SK-N-MC (cell line): Measurements from ENCODE around the gene DGKE.

Experiments used
- DNase-seq: peaks from one replicate; pipeline ENCODE4 v3.0.0-alpha.2; 2011; ENCODE audit warnings: low read depth, low spot score
- H3K27ac ChIP-seq: fragments of 200-600 bp; sonication (generic); 2 replicates; pipeline ENCODE4 v1.5.1; 2016; ENCODE audit warnings: mixed run types
- H3K36me3 ChIP-seq: fragments of 200-600 bp; sonication (generic); 2 replicates; pipeline ENCODE4 v1.6.1; 2017; ENCODE audit warnings: antibody characterized with exemption, low read length, mixed read lengths; ENCODE audit not compliant: insufficient read depth
- H3K4me3 ChIP-seq: fragments of 200-600 bp; sonication (generic); 2 replicates; pipeline ENCODE4 v1.5.1; 2016
- H3K9ac ChIP-seq: fragments of 200-600 bp; sonication (generic); 2 replicates; pipeline ENCODE4 v1.8.0; 2017; ENCODE audit warnings: mixed run types, mixed read lengths; ENCODE audit not compliant: insufficient read length
- H3K9me3 ChIP-seq: fragments of 200-600 bp; sonication (generic); 2 replicates; pipeline ENCODE4 v1.6.1; 2017; ENCODE audit warnings: low read depth, mild to moderate bottlenecking, antibody characterized with exemption, low read length, moderate library complexity, mixed read lengths
- EZH2 ChIP-seq: fragments of 200-600 bp; sonication (generic); IDR thresholded peaks from one replicate; pipeline ENCODE4 v1.6.1; 2017; ENCODE audit warnings: antibody characterized with exemption
- FOXP2 ChIP-seq: optimal IDR thresholded peaks from 2 replicates; pipeline ENCODE3; 2011; ENCODE audit warnings: mild to moderate bottlenecking, moderate library complexity; ENCODE audit not compliant: insufficient read depth; ENCODE audit errors: extremely low read length, control extremely low read depth
- POLR2AphosphoS5 ChIP-seq: IDR thresholded peaks from 2 replicates; pipeline ENCODE4 v1.6.1; 2012; ENCODE audit warnings: mild to moderate bottlenecking, low read depth, low read length, borderline replicate concordance

The DGKE gene

GRCh38 chr17:56886288-56886731 lies 52.4 kb downstream of the DGKE start:
- Histone ChIP-seq H3K9me3 (no peaks in the 10 kb centered on the region), H3K4me3 (no peak overlapping the region), H3K9ac (no peak overlapping the region), H3K27ac (no peak overlapping the region), H3K36me3 (peaks cover 6% of the 10 kb centered on the region; the same call in 1 of the 2 replicates)
- no peak for TF ChIP-seq FOXP2
- TF ChIP-seq EZH2, result no peak
- TF ChIP-seq POLR2AphosphoS5, result no peak
- DNase-seq, result no peak

GRCh38 chr17:56887105-56887504 lies 53.2 kb downstream of the DGKE start:
- no peaks in the 10 kb centered on the region for H3K9me3 ChIP-seq
- no peak overlapping the region for H3K9ac ChIP-seq
- H3K27ac ChIP-seq, result no peak overlapping the region
- no peak for DNase-seq
- TF ChIP-seq POLR2AphosphoS5, result no peak
- TF ChIP-seq EZH2, result no peak
- TF ChIP-seq FOXP2, result no peak
- H3K36me3 ChIP-seq, result peaks cover 14% of the 10 kb centered on the region; the same call in 1 of the 2 replicates
- H3K4me3 ChIP-seq, result no peak overlapping the region

- peaks cover 21% of the 10 kb centered on the region; the same call in 1 of the 2 replicates for H3K36me3 ChIP-seq
- no peak overlapping the region for H3K4me3 ChIP-seq
- DNase-seq, result no peak
- H3K27ac ChIP-seq, result no peak overlapping the region
- TF ChIP-seq FOXP2 (no peak), POLR2AphosphoS5 (no peak), EZH2 (no peak)
- no peak overlapping the region for H3K9ac ChIP-seq
- H3K9me3 ChIP-seq, result no peaks in the 10 kb centered on the region
These were observed 53.9 kb downstream of the DGKE start for GRCh38 chr17:56887552-56888467.

- Histone ChIP-seq H3K36me3 (peaks cover 31% of the 10 kb centered on the region; the same call in 1 of the 2 replicates), H3K27ac (no peak overlapping the region), H3K9me3 (no peaks in the 10 kb centered on the region), H3K4me3 (no peak overlapping the region), H3K9ac (no peak overlapping the region)
- TF ChIP-seq POLR2AphosphoS5, result no peak
- TF ChIP-seq FOXP2, result no peak
- no peak for TF ChIP-seq EZH2
- no peak for DNase-seq
These were observed 56.4 kb downstream of the DGKE start for GRCh38 chr17:56890390-56890789.

- no peak for DNase-seq
- TF ChIP-seq FOXP2 (no peak), EZH2 (no peak), POLR2AphosphoS5 (no peak)
- Histone ChIP-seq H3K4me3 (no peak overlapping the region), H3K9ac (no peak overlapping the region), H3K27ac (no peak overlapping the region), H3K36me3 (peaks cover 32% of the 10 kb centered on the region; the same call in 1 of the 2 replicates), H3K9me3 (no peaks in the 10 kb centered on the region)
These were observed 57.1 kb downstream of the DGKE start for GRCh38 chr17:56890906-56891674.

- Histone ChIP-seq H3K9me3 (no peaks in the 10 kb centered on the region), H3K9ac (no peak overlapping the region), H3K4me3 (no peak overlapping the region), H3K27ac (no peak overlapping the region), H3K36me3 (peaks cover 32% of the 10 kb centered on the region; the same call in 1 of the 2 replicates)
- DNase-seq, result no peak
- TF ChIP-seq POLR2AphosphoS5, result no peak
These were observed 57.8 kb downstream of the DGKE start for GRCh38 chr17:56891751-56892150.

GRCh38 chr17:56892333-56892732 lies 58.4 kb downstream of the DGKE start:
- Histone ChIP-seq H3K9ac (no peak overlapping the region), H3K27ac (no peak overlapping the region), H3K4me3 (no peak overlapping the region), H3K9me3 (no peaks in the 10 kb centered on the region), H3K36me3 (peaks cover 32% of the 10 kb centered on the region; the same call in 1 of the 2 replicates)
- TF ChIP-seq EZH2 (no peak), FOXP2 (no peak), POLR2AphosphoS5 (no peak)
- no peak for DNase-seq

- Histone ChIP-seq H3K9ac (no peak overlapping the region), H3K4me3 (no peak overlapping the region), H3K9me3 (no peaks in the 10 kb centered on the region), H3K36me3 (peaks cover 36% of the 10 kb centered on the region; the same call in 1 of the 2 replicates), H3K27ac (no peak overlapping the region)
- DNase-seq, result no peak
- TF ChIP-seq POLR2AphosphoS5 (no peak), EZH2 (no peak), FOXP2 (no peak)
These were observed 59.6 kb downstream of the DGKE start for GRCh38 chr17:56893503-56893902.
